ENCODE data around the gene FAM78B.

The FAM78B gene

GRCh38 chr1:166069390-166069789 is 97.4 kb downstream of the FAM78B start:
- DNase-seq (ENCODE audit: low read depth in 1 of 2, low spot score in 1 of 2) = no peak

GRCh38 chr1:166066107-166066506 is 100.7 kb downstream of the FAM78B start:
- DNase-seq (ENCODE audit: low read depth in 1 of 2, low spot score in 1 of 2) = no peak

GRCh38 chr1:166064951-166065350 is 101.8 kb downstream of the FAM78B start:
- no peak for DNase-seq (ENCODE audit: low read depth in 1 of 2, low spot score in 1 of 2)

- DNase-seq (ENCODE audit: low read depth in 1 of 2, low spot score in 1 of 2) = no peak
Observed at GRCh38 chr1:166064313-166064926, 102.4 kb downstream of the FAM78B start.

GRCh38 chr1:166063701-166064100 is 103.1 kb downstream of the FAM78B start:
- no peak for DNase-seq (ENCODE audit: low read depth in 1 of 2, low spot score in 1 of 2)

GRCh38 chr1:166062421-166063070 is 104.3 kb downstream of the FAM78B start:
- DNase-seq (ENCODE audit: low read depth in 1 of 2, low spot score in 1 of 2) = no peak

GRCh38 chr1:166057650-166058049 is 109.2 kb downstream of the FAM78B start:
- DNase-seq (ENCODE audit: low read depth in 1 of 2, low spot score in 1 of 2) = no peak

GRCh38 chr1:166053395-166053794 is 113.4 kb downstream of the FAM78B start:
- DNase-seq (ENCODE audit: low read depth in 1 of 2, low spot score in 1 of 2) = no peak

- no peak for DNase-seq (ENCODE audit: low read depth in 1 of 2, low spot score in 1 of 2)
Observed at GRCh38 chr1:166040202-166040997, 126.4 kb downstream of the FAM78B start.

GRCh38 chr1:166039436-166040201 is 127.2 kb downstream of the FAM78B start:
- no peak for DNase-seq (ENCODE audit: low read depth in 1 of 2, low spot score in 1 of 2)

GRCh38 chr1:166036092-166036491 is 130.7 kb downstream of the FAM78B start:
- no peak for DNase-seq (ENCODE audit: low read depth in 1 of 2, low spot score in 1 of 2)

- DNase-seq (ENCODE audit: low read depth in 1 of 2, low spot score in 1 of 2) = no peak
Observed at GRCh38 chr1:166032572-166033371, 134.0 kb downstream of the FAM78B start.

GRCh38 chr1:166031932-166032571 is 134.7 kb downstream of the FAM78B start:
- no peak for DNase-seq (ENCODE audit: low read depth in 1 of 2, low spot score in 1 of 2)

- DNase-seq (ENCODE audit: low read depth in 1 of 2, low spot score in 1 of 2) = no peak
Observed at GRCh38 chr1:166029196-166029945, 137.4 kb downstream of the FAM78B start.

- no peak for DNase-seq (ENCODE audit: low read depth in 1 of 2, low spot score in 1 of 2)
Observed at GRCh38 chr1:166026555-166026954, 140.2 kb downstream of the FAM78B start.

GRCh38 chr1:166026143-166026542 is 140.7 kb downstream of the FAM78B start:
- no peak for DNase-seq (ENCODE audit: low read depth in 1 of 2, low spot score in 1 of 2)

- DNase-seq (ENCODE audit: low read depth in 1 of 2, low spot score in 1 of 2) = no peak
Observed at GRCh38 chr1:166020210-166020609, 146.6 kb downstream of the FAM78B start.
